Large intestine (tissue), 3 donors: ENCODE measurements around the gene SLC22A23. TPM values are rescaled to one million over a fixed set of nuclear protein-coding genes. Genes with fewer than 3 reads are reported as not detected.

Experiments used
- DNase-seq, 2 donors: peaks; one replicate each; pipeline versions ENCODE4 v3.0.0 to v3.0.0-alpha.2; 2013
- H3K27ac ChIP-seq: one replicate; pipeline ENCODE4 v1.5.1; 2013; ENCODE audit warnings: low read length
- H3K27me3 ChIP-seq: 2 replicates; pipeline ENCODE4 v1.6.1; 2013; ENCODE audit warnings: low read length; ENCODE audit not compliant: control insufficient read depth, insufficient read depth
- H3K36me3 ChIP-seq: 2 replicates; pipeline ENCODE4 v1.6.1; 2013; ENCODE audit warnings: low read length; ENCODE audit not compliant: control insufficient read depth, insufficient read depth
- H3K4me1 ChIP-seq: one replicate; pipeline ENCODE4 v1.6.1; 2013; ENCODE audit warnings: low read length; ENCODE audit not compliant: control insufficient read depth, insufficient read depth
- H3K4me3 ChIP-seq: one replicate; pipeline ENCODE4 v1.5.1; 2013; ENCODE audit warnings: low read length
- H3K9me3 ChIP-seq: one replicate; pipeline ENCODE4 v1.6.1; 2013; ENCODE audit warnings: mild to moderate bottlenecking, low read depth, low read length, moderate library complexity; ENCODE audit not compliant: control insufficient read depth
- WGBS: methylation state at CpG from one replicate; pipeline ENCODE4 v1.1.5; 2013; ENCODE audit warnings: low lambda C conversion rate; ENCODE audit not compliant: insufficient coverage; 5-methylcytosine and 5-hydroxymethylcytosine counted together
- polyA plus RNA-seq: library from polyadenylated mRNA; unstranded; fragments of 120-200 nt; gene quantifications from one replicate; pipeline ENCODE4 v1.2.1, GENCODE V29; 2013

The SLC22A23 gene
- polyA plus RNA-seq, 1 donor, result 34.7 TPM

DNA sequence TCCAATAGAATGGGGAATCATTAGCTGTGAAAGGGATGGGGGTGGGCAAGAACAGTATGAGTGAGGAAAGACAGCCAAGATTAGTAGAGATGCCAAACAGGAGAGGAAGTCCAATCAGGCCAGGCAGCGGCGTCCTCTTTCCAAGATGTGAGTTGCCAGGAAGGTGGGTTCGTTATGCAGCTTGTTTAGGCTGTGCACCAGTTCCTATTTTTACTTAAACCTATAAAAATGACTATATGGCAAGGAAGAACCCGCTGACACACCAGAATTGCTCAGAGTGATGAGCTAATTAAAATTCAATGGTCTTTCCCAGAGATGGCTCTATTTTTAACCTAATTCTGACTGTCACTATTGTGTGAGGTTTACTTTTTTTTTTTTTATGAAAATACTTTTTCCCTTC is 88.2 kb downstream of the SLC22A23 start:
- Histone ChIP-seq H3K4me1 (peaks cover 58% of the 10 kb centered on the region), H3K9me3 (no peaks in the 10 kb centered on the region), H3K27ac (no peak overlapping the region), H3K36me3 (no peaks in the 10 kb centered on the region), H3K4me3 (no peak overlapping the region), H3K27me3 (no peaks in the 10 kb centered on the region)
- DNase-seq, result no peak
- WGBS, result 71% methylated on average over 1 of the region's 4 CpGs

DNA sequence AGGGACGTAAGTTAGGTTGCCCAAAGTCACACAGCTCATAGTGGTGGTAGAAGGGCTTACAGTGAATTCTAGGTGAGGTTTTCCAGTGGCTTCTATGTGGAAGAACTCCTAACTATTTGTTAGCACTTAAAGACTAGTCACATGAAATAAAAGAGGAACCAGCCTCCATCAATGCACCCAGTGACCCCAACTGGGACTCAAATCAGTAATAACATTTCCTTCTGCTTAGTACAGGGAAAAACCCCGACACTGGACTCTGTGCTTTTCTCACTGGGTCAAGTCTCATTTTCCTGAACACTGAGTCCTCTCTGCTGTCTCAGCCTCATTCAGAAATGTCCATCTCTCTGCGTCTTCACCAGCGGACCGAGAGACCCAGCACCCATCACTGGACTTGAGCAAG is 89.2 kb downstream of the SLC22A23 start:
- DNase-seq, result peak in 1 of 2 donors; percentile 54
- no CpG with 5 or more reads among the region's 5 CpGs for WGBS
- H3K4me3 ChIP-seq, result no peak overlapping the region
- H3K27me3 ChIP-seq, result no peaks in the 10 kb centered on the region
- H3K36me3 ChIP-seq, result no peaks in the 10 kb centered on the region
- H3K9me3 ChIP-seq, result no peaks in the 10 kb centered on the region
- peaks cover 57% of the 10 kb centered on the region for H3K4me1 ChIP-seq
- peak overlapping the region; percentile 44 for H3K27ac ChIP-seq

DNA sequence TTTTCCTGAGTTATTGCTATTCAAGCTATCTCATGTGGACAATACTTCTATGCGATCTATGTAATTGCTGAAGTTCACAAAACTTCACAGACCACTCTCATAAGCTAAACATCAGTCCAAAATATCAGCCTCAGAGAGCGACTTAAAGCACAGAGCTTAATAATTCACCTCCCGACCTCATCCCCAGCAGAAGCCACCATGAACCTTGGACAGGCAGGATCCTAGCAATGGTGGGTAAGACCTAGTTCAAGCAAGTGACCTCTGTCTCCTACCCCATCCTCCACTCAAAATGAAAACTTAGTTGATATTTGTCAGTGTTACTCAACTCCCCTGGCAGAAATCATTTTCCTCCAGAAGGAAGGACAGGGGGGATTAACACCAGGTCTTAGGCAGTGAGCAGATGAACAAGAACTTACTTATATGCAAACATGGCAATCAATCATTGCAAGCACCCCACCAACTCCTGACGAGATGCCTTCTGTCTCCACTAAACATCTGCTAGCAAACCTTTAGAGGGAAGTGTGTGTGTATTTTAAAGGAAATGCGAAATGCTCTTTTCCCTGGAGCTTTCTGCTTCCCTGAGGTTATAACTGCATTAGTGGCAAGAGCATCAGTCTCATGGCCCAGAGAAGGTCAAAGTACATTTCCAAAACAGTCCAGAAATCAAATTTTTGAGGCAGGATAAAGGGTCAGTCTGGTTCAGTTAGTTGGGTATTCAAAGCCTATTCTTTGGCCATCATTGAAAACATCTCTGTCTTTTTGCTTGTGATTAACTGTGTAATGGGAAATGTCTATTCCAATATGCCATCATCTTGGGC is 90.0 kb downstream of the SLC22A23 start:
- Histone ChIP-seq H3K36me3 (no peaks in the 10 kb centered on the region), H3K9me3 (no peaks in the 10 kb centered on the region), H3K4me3 (no peak overlapping the region), H3K4me1 (peaks cover 48% of the 10 kb centered on the region), H3K27me3 (no peaks in the 10 kb centered on the region), H3K27ac (peak overlapping the region; percentile 44)
- no CpG with 5 or more reads among the region's 5 CpGs for WGBS
- DNase-seq, result peak in 1 of 2 donors; percentile 66

DNA sequence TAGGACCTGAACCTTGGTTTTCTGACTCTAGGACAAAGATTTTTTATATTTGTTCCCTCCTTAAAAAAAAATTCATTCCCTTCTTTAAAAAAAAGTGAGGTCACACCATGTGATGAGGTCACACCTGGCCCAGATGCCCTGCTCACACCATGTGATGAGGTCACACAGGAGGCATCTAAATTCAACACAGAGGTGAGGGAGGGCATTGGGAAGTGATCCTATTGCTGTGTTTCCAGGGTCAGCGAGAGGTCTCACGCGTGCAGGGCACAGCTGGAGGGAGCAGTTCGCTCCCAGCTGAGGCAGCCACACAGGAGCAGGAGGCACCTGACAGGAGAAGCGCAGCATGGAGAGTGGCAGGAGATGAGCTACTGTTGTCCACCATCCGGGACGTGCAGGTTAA is 92.5 kb downstream of the SLC22A23 start:
- DNase-seq, result no peak
- no CpG with 5 or more reads among the region's 7 CpGs for WGBS
- Histone ChIP-seq H3K27me3 (no peaks in the 10 kb centered on the region), H3K9me3 (no peaks in the 10 kb centered on the region), H3K4me3 (no peak overlapping the region), H3K4me1 (peaks cover 29% of the 10 kb centered on the region), H3K27ac (no peak overlapping the region), H3K36me3 (no peaks in the 10 kb centered on the region)

DNA sequence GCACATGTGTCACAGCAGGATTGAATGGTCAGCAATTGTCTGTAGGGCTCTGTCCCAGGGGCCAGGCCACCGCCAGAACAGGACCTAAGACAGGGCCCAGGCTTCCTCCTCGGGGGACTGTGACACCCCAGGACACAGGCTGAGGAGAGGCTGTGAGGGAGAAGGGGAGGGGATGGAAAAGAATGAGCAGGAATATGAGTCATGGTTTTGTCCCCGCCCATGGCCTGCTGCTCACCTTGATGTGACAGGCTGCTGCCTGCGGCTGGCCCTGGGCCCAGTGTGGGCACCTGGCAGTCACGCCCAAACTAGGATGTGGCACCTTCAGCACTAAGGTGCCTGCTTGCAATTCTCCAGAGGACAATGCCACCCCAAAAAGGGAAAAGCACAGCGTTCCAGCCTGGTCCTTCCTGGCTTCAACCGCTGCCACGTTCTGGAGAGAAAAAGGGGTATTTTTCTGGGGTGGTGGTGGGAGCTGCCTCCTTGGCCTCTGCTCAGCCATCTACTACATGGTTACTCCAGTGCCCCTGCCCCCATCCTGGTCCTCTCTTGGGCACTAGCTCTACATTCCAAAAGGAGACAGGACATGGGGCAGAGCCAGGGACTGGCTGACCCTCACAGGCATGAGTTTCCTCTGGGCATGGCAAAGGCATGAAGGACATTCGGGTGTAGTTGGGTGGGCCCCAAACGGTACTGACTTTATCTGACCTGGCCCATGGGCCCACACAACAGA is 93.4 kb downstream of the SLC22A23 start:
- Histone ChIP-seq H3K27me3 (no peaks in the 10 kb centered on the region), H3K9me3 (no peaks in the 10 kb centered on the region), H3K36me3 (no peaks in the 10 kb centered on the region), H3K4me1 (peaks cover 29% of the 10 kb centered on the region), H3K27ac (peak overlapping the region; percentile 29), H3K4me3 (no peak overlapping the region)
- WGBS, result no CpG with 5 or more reads among the region's 10 CpGs
- DNase-seq, result peak; percentile 79 to 87

DNA sequence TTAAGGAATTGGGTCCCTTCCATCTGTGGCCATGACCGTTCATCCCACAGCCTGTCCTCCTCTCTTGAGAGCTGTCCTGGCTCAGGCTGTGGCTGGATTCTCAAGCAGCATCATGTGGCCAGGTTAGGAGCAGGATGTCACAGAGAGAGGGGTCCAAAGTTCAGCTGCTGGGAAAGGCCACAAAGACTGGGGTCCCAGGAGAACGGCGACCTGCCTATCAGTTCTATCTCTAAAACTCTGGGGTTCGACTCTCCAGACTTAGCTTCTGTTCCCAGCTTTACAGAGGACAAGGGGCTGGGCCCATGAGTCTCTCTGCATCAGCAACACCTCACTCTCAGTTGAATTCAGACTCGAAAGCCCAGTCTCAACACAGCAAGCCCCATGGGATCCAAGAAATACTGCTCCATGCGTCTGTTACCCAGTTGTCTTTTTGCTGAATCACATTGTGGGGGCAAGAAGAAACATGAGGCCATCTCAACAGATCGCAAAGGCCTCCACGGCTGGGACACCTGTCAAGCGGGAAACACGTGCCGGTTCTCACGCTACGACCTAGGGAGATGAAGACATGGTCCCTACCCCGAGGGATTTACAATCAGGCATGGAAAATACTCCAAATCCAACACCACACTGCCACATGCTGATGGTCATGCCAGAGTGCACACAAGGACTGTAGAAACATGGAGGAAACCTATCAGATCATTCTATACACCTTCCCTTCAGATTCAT is 95.4 kb downstream of the SLC22A23 start:
- Histone ChIP-seq H3K9me3 (no peaks in the 10 kb centered on the region), H3K27ac (no peak overlapping the region), H3K27me3 (no peaks in the 10 kb centered on the region), H3K36me3 (no peaks in the 10 kb centered on the region), H3K4me1 (peaks cover 26% of the 10 kb centered on the region), H3K4me3 (no peak overlapping the region)
- no peak for DNase-seq
- no CpG with 5 or more reads among the region's 14 CpGs for WGBS

DNA sequence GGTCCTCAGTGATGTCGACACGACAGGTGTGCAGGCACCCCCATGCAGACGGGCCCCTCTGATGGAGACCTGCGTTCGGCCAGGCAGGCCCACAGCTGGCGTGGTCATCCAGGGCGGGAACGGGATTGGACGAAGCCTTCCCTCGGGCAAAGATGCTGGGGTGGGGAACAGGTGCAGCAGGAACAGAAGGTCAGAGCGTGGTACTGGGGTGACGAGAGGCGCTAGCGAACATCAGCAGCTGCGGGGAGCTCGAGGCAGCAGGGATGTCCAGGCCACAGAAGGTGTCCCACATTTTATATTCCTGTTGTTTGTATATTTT is 96.2 kb downstream of the SLC22A23 start:
- Histone ChIP-seq H3K27ac (no peak overlapping the region), H3K4me1 (peaks cover 28% of the 10 kb centered on the region), H3K27me3 (no peaks in the 10 kb centered on the region), H3K4me3 (no peak overlapping the region), H3K9me3 (no peaks in the 10 kb centered on the region), H3K36me3 (no peaks in the 10 kb centered on the region)
- no peak for DNase-seq
- no CpG with 5 or more reads among the region's 16 CpGs for WGBS

DNA sequence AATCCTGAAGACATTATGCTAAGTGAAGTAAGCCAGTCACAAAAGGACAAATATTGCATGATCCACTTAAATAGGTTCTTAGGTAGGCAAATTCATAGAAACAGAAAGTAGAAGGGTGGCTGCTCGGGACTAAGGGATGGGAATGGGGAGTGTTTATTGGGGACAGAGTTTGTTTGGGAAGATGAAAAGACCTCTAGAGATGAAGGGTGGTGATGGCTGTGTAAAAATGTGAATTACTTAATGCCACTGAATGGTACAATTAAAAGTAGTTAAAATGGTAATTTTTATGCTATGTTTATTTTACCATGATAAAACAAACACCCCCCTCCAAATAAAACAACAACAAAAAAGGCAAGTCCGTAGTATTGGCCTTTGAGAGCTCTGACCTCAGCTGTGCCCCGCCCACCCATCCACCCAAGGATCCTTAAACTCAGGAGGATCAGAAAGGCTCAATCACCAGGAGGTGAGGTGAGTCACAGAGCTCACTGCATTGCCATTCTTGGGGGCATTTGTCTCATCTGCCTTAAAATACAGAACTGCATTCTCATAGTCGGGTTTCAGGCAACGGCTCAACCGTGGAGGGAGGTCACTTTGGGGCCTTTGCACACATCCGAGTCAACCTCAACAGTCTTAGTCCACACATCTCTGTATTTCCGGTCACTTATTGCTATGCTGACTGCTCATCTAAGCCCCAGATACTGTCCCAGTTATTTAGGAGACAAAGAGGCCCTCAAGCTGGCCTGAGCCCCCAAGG is 96.7 kb downstream of the SLC22A23 start:
- Histone ChIP-seq H3K36me3 (no peaks in the 10 kb centered on the region), H3K4me1 (peaks cover 33% of the 10 kb centered on the region), H3K4me3 (no peak overlapping the region), H3K9me3 (no peaks in the 10 kb centered on the region), H3K27ac (no peak overlapping the region), H3K27me3 (no peaks in the 10 kb centered on the region)
- no peak for DNase-seq
- 33% methylated on average over 1 of the region's 8 CpGs for WGBS

DNA sequence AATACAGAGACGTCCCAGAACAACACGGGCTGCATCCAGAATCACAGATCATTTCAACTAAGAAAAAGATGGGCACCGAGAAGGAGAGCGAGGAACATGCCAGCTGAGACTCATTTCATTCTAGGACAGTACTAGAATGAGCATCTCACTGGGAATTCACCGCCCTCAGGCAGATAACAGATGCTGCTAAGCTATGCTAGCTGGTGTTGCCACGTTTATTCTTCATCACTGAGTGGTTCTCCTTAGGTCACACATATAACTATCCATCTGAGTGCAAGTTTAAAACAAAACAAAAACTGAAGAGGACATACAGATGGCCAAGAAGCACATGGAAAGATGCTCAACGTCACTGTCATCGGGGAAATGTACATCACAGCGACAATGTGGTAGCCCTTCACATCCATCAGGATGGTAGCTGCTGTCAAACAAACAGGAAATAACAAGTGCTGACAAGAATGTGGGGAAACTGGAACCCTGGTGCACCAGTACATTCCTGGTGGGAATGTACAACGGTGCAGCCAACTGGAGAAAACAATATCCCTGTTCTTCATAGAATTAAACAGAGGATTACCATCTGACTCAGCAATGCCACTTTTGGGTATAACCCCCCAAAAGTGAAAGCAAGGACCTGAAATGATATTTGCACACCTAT is 97.6 kb downstream of the SLC22A23 start:
- Histone ChIP-seq H3K27me3 (no peaks in the 10 kb centered on the region), H3K9me3 (no peaks in the 10 kb centered on the region), H3K4me3 (no peak overlapping the region), H3K4me1 (peaks cover 36% of the 10 kb centered on the region), H3K27ac (no peak overlapping the region), H3K36me3 (no peaks in the 10 kb centered on the region)
- WGBS, result no CpG with 5 or more reads among the region's 10 CpGs
- DNase-seq, result no peak
